ENCODE results near the gene ATXN2. TPM values are rescaled to one million over a fixed set of nuclear protein-coding genes. Genes with fewer than 3 reads are reported as not detected.
A peak's percentile ranks its signal among the peaks of the same experiment; 100 is the strongest.

The ATXN2 gene, protein sequence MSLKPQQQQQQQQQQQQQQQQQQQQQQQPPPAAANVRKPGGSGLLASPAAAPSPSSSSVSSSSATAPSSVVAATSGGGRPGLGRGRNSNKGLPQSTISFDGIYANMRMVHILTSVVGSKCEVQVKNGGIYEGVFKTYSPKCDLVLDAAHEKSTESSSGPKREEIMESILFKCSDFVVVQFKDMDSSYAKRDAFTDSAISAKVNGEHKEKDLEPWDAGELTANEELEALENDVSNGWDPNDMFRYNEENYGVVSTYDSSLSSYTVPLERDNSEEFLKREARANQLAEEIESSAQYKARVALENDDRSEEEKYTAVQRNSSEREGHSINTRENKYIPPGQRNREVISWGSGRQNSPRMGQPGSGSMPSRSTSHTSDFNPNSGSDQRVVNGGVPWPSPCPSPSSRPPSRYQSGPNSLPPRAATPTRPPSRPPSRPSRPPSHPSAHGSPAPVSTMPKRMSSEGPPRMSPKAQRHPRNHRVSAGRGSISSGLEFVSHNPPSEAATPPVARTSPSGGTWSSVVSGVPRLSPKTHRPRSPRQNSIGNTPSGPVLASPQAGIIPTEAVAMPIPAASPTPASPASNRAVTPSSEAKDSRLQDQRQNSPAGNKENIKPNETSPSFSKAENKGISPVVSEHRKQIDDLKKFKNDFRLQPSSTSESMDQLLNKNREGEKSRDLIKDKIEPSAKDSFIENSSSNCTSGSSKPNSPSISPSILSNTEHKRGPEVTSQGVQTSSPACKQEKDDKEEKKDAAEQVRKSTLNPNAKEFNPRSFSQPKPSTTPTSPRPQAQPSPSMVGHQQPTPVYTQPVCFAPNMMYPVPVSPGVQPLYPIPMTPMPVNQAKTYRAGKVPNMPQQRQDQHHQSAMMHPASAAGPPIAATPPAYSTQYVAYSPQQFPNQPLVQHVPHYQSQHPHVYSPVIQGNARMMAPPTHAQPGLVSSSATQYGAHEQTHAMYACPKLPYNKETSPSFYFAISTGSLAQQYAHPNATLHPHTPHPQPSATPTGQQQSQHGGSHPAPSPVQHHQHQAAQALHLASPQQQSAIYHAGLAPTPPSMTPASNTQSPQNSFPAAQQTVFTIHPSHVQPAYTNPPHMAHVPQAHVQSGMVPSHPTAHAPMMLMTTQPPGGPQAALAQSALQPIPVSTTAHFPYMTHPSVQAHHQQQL
- polyA plus RNA-seq (2013, experiment 1 of 4): 48.4 TPM
- polyA plus RNA-seq (2013, experiment 2 of 4): 52.8 TPM
- 46.7 TPM for polyA plus RNA-seq (2013, experiment 3 of 4)
- 51.4 TPM for polyA plus RNA-seq (2013, experiment 4 of 4)

DNA sequence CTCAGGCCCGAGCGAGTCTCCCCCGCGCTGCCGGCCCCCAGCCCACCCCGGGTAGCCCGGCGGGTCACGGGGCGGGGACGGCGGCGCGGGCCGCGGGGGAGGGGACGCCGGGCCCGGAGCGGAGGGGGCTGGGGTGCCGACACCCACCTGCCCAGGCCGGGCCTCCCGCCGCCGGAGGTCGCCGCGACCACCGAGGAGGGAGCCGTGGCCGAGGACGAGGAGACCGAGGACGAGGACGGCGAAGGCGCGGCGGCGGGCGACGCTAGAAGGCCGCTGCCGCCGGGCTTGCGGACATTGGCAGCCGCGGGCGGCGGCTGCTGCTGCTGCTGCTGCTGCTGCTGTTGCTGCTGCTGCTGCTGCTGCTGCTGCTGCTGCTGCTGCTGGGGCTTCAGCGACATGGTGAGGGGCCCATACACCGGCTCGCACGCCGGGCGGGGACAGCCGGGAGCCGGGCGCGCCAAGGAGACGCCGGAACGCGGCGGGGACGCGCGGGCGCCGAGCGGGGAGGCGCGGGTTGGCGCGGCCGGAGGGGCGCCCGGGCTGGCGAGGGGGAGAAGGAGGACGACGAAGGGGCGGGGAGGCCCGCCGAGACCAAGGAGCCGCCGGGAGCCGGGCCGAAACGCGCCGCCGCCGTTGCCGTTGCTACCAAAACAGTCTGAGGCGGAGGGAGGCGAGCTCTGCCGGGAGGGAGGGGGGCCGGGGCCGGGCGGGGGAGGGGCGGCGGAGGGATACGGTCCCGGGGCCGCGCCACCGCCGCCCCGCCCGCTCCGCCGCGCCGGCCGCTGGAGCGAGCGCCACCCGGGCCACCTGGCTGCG lies at the start of gene ATXN2:
Gene ATXN2 (minus strand): TSS at position 679 of the 816 bp plus-strand sequence. CDS start 281 bp downstream, at position 398.
- Histone ChIP-seq H3K36me3 (ENCODE audit: control insufficient read depth, insufficient read depth, low read length) (no peaks in the 10 kb centered on the region), H3K4me3 (ENCODE audit: insufficient read depth, low read depth, low read length) (peak within 1 kb of the TSS; percentile 92), H3K27ac (ENCODE audit: insufficient read depth, low read depth, low read length, poor library complexity, severe bottlenecking) (peak within 1 kb of the TSS; percentile 91), H3K4me1 (ENCODE audit: control insufficient read depth, insufficient read depth, low read length) (no peaks in the 10 kb centered on the region), H3K27me3 (ENCODE audit: control insufficient read depth, insufficient read depth, low read length, poor library complexity, severe bottlenecking) (no peaks in the 10 kb centered on the region), H3K9me3 (ENCODE audit: control insufficient read depth, low read length) (no peaks in the 10 kb centered on the region)
- 0% methylated on average over 119 of the region's 119 CpGs for WGBS, 2 experiments

DNA sequence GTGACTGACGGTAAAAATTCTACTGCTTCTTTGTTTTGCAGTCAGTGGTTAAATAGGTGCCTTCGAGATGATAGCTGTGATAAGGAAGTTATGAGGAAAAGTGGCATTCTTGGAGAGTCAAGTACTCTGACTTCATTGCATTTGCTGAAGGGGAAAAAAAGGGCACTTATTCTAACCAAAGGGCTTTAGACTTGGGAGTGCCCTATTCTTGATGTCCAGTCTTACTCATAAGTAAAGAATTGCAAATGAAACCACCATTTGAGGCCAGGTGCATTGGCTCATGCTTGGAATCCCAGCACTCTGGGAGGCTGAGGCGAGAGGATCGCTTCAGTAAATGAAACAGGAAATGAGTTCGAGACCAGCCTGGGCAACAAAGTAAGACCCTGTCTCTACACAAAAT lies 46.3 kb upstream of the ATXN2 start:
- Histone ChIP-seq H3K4me3 (ENCODE audit: insufficient read depth, low read depth, low read length) (no peak overlapping the region), H3K4me1 (ENCODE audit: control insufficient read depth, insufficient read depth, low read length) (no peaks in the 10 kb centered on the region), H3K36me3 (ENCODE audit: control insufficient read depth, insufficient read depth, low read length) (peaks cover 17% of the 10 kb centered on the region), H3K27ac (ENCODE audit: insufficient read depth, low read depth, low read length, poor library complexity, severe bottlenecking) (no peak overlapping the region), H3K9me3 (ENCODE audit: control insufficient read depth, low read length) (no peaks in the 10 kb centered on the region), H3K27me3 (ENCODE audit: control insufficient read depth, insufficient read depth, low read length, poor library complexity, severe bottlenecking) (no peaks in the 10 kb centered on the region)
- 90 to 98% methylated on average over 5 of the region's 5 CpGs for WGBS, 2 experiments

DNA sequence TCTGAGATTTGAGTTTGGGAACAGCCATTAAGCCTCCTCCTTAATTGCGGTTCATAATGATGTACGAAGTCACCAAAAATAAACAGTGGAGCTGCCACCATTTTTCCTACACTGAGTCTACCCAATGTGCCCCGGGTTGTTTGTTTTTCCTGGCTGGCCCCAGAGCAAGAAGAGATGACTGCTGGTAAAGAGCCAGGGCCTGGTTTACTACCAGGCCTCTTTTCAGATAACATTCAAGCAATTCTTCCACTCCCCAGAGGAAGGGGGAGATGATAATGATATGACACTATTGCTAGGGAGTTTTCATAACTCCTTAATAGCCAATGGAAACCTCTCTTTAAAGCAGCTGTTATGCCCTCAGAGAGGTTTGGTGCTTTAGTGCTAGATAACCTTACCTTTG lies 44.3 kb upstream of the ATXN2 start:
- Histone ChIP-seq H3K36me3 (ENCODE audit: control insufficient read depth, insufficient read depth, low read length) (peaks cover 9% of the 10 kb centered on the region), H3K4me1 (ENCODE audit: control insufficient read depth, insufficient read depth, low read length) (no peaks in the 10 kb centered on the region), H3K27me3 (ENCODE audit: control insufficient read depth, insufficient read depth, low read length, poor library complexity, severe bottlenecking) (no peaks in the 10 kb centered on the region), H3K27ac (ENCODE audit: insufficient read depth, low read depth, low read length, poor library complexity, severe bottlenecking) (no peak overlapping the region), H3K9me3 (ENCODE audit: control insufficient read depth, low read length) (no peaks in the 10 kb centered on the region), H3K4me3 (ENCODE audit: insufficient read depth, low read depth, low read length) (no peak overlapping the region)
- 94 to 95% methylated on average over 3 of the region's 3 CpGs for WGBS, 2 experiments

DNA sequence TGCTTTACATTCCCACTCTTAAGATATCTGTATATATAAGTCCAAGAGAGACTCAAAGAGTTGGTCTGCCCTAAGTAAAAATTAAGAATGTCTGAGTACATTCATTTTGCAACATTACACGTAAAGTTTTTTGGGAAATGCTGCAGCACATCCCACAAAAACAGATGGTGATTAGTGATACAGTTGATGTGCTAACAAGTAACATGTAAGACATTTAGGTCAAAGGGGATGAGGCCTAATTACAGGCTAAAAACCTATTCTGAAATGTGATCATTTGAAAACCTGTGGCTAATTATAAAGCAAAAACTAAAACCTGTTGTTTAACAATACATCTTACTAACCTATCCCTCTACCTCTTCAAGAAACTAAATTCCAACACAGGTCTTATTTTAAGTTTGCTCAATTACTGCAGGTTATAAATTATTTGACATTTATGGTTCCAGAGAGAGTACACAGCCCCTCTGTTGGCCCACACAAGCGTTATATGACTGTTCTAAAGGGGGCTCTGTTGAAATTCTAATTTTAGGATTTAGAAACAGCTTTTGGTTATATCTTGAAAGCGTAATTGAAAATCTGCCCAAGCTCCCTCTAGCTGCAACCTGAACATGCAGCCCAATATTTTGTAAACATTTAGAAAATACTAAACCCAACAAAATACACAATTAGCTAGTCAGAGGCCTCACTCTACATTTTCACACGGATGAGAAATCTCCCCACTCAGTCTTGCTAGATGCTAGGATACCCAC lies 43.7 kb upstream of the ATXN2 start:
- Histone ChIP-seq H3K4me3 (ENCODE audit: insufficient read depth, low read depth, low read length) (no peak overlapping the region), H3K4me1 (ENCODE audit: control insufficient read depth, insufficient read depth, low read length) (no peaks in the 10 kb centered on the region), H3K27me3 (ENCODE audit: control insufficient read depth, insufficient read depth, low read length, poor library complexity, severe bottlenecking) (no peaks in the 10 kb centered on the region), H3K36me3 (ENCODE audit: control insufficient read depth, insufficient read depth, low read length) (peaks cover 9% of the 10 kb centered on the region), H3K9me3 (ENCODE audit: control insufficient read depth, low read length) (no peaks in the 10 kb centered on the region), H3K27ac (ENCODE audit: insufficient read depth, low read depth, low read length, poor library complexity, severe bottlenecking) (no peak overlapping the region)
- WGBS, 2 experiments: 92 to 96% methylated on average over 4 of the region's 4 CpGs

DNA sequence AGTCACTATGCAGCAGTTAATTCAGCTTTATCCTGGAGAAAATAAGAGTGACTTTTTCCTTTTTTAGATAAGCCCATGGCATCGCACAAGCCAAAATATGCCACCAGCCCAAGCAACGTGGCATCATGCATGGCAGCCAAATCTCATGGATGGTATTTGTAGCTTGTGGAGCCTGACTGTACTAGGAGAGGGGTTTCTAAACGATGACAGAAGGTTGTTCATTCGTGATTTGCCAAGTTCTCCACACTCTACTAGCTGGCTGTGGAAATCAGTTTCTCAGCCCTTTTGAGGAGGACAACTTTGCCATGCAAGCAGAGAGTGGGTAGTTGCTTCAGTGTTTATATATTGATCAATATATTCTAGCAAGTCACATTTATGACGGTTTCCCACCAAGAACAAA lies 41.4 kb upstream of the ATXN2 start:
- H3K27me3 ChIP-seq (ENCODE audit: control insufficient read depth, insufficient read depth, low read length, poor library complexity, severe bottlenecking): no peaks in the 10 kb centered on the region
- 98% methylated on average over 4 to 5 of the region's 5 CpGs for WGBS, 2 experiments
- H3K9me3 ChIP-seq (ENCODE audit: control insufficient read depth, low read length): no peaks in the 10 kb centered on the region
- H3K4me1 ChIP-seq (ENCODE audit: control insufficient read depth, insufficient read depth, low read length): peaks cover 19% of the 10 kb centered on the region
- no peak overlapping the region for H3K4me3 ChIP-seq (ENCODE audit: insufficient read depth, low read depth, low read length)
- no peak overlapping the region for H3K27ac ChIP-seq (ENCODE audit: insufficient read depth, low read depth, low read length, poor library complexity, severe bottlenecking)
- H3K36me3 ChIP-seq (ENCODE audit: control insufficient read depth, insufficient read depth, low read length): peaks cover 3% of the 10 kb centered on the region

DNA sequence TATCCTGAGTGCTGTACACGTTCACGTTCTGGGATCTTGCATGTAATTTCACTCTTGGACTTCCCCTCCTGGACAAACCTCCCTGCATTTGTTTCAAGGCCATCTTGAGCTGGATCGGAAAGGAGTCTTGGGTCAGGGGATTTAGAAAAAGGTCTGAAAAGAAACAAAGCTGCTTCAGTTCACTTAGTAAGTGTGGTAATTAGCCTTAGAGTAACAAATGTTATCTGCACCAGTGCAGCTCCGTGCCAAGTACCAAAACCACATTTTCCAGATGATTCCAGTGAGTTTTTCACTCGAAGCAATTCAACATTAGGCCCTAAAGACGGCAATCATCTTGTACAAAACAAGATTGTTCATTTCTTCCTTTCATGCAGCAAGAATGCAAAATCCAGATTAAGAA lies 39.4 kb upstream of the ATXN2 start:
- Histone ChIP-seq H3K36me3 (ENCODE audit: control insufficient read depth, insufficient read depth, low read length) (peaks cover 3% of the 10 kb centered on the region), H3K4me3 (ENCODE audit: insufficient read depth, low read depth, low read length) (no peak overlapping the region), H3K4me1 (ENCODE audit: control insufficient read depth, insufficient read depth, low read length) (peaks cover 32% of the 10 kb centered on the region), H3K9me3 (ENCODE audit: control insufficient read depth, low read length) (no peaks in the 10 kb centered on the region), H3K27me3 (ENCODE audit: control insufficient read depth, insufficient read depth, low read length, poor library complexity, severe bottlenecking) (no peaks in the 10 kb centered on the region), H3K27ac (ENCODE audit: insufficient read depth, low read depth, low read length, poor library complexity, severe bottlenecking) (no peak overlapping the region)
- 93 to 94% methylated on average over 6 of the region's 6 CpGs for WGBS, 2 experiments

DNA sequence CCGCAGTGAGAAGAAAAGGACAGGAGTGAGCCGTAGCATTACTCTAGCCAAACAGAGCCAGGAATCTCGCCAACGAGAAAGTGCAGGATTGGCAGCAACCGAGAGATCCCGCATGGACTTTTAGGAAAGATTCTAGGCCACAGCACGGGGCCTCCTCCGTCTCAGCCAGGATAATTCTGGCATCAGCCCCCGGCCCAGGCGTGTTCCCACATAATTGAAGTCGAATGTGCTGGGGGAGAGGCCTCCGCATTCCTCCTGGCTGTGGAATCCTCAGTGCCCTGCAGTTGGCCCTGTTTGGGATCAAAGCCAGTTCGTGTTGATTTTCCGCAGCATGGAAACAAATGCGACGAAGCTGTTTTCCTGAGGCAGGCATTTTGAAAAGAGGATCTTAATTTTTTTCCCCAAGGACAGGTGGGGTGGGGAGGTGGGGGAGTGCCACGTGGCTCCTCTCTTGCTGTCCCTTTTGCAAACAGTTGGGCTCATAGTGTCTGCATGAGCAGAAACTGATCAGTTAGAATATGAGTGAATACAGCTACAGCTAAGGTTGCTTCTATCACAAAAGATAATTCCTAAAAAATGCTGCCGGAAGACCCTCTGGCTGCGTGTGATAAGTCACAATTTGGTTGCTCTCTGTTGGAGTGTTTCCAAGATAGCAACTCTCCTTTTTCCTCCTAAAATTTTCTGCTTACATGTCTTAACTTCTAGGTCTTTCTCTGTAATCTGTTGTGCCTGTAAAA lies 37.3 kb upstream of the ATXN2 start:
- 12% methylated on average over 19 of the region's 19 CpGs for WGBS, 2 experiments
- Histone ChIP-seq H3K27ac (ENCODE audit: insufficient read depth, low read depth, low read length, poor library complexity, severe bottlenecking) (peak overlapping the region; percentile 90), H3K9me3 (ENCODE audit: control insufficient read depth, low read length) (no peaks in the 10 kb centered on the region), H3K27me3 (ENCODE audit: control insufficient read depth, insufficient read depth, low read length, poor library complexity, severe bottlenecking) (no peaks in the 10 kb centered on the region), H3K4me3 (ENCODE audit: insufficient read depth, low read depth, low read length) (no peak overlapping the region), H3K36me3 (ENCODE audit: control insufficient read depth, insufficient read depth, low read length) (no peaks in the 10 kb centered on the region), H3K4me1 (ENCODE audit: control insufficient read depth, insufficient read depth, low read length) (peaks cover 33% of the 10 kb centered on the region)

DNA sequence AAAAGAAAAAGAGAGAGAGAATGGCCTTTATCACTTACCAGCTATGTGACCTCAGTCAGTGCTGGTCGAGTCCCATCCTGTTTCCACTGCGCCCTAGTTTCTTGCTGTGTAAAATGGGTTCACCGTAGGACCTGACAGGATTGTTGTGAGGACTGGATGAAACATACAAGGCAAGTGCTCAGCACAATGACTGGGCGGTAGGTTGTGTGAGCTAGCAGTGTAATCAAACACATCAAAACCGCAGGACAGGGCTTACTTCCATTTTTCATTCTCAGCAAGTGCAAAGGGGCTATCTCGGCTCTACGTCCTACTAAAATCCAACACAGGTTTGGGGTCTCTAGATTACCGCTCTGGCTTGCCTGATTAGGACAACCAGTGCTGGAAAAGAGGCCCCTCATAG lies 36.4 kb upstream of the ATXN2 start:
- no peak overlapping the region for H3K4me3 ChIP-seq (ENCODE audit: insufficient read depth, low read depth, low read length)
- H3K9me3 ChIP-seq (ENCODE audit: control insufficient read depth, low read length): no peaks in the 10 kb centered on the region
- H3K4me1 ChIP-seq (ENCODE audit: control insufficient read depth, insufficient read depth, low read length): peaks cover 33% of the 10 kb centered on the region
- H3K36me3 ChIP-seq (ENCODE audit: control insufficient read depth, insufficient read depth, low read length): no peaks in the 10 kb centered on the region
- peak overlapping the region; percentile 90 for H3K27ac ChIP-seq (ENCODE audit: insufficient read depth, low read depth, low read length, poor library complexity, severe bottlenecking)
- 77 to 79% methylated on average over 8 of the region's 8 CpGs for WGBS, 2 experiments
- H3K27me3 ChIP-seq (ENCODE audit: control insufficient read depth, insufficient read depth, low read length, poor library complexity, severe bottlenecking): no peaks in the 10 kb centered on the region

All from ectodermal cell (in vitro differentiated cells).